Measurements from ENCODE around the gene ATP2A2. TPM values are rescaled to one million over a fixed set of nuclear protein-coding genes. Genes with fewer than 3 reads are reported as not detected.

ATP2A2 gene
- total and polyA plus RNA-seq, 2 of the 8 experiments (the other 6 are each of a cell fraction or from before 2014, with no cell fraction given) = 86.1 to 271 TPM

- 94% methylated on average over 1 of the region's 1 CpG; no CpG with 5 or more reads in 1 of the 2 experiments for WGBS, 2 experiments (ENCODE audit: extremely low coverage in 1 of 2, insufficient coverage in 1 of 2, insufficient read length in 1 of 2, insufficient replicate concordance in 2 of 2, low coverage in 1 of 2, low lambda C conversion rate in 2 of 2, missing lambda C conversion rate in 1 of 2)
- no peak overlapping the region for H3K14ac ChIP-seq (ENCODE audit: insufficient read length)
- no peak overlapping the region for H4K5ac ChIP-seq (ENCODE audit: insufficient read length, low read depth, low read length)
- ChIA-PET POLR2A (ENCODE audit: partially characterized antibody) (interaction anchor here (0.8 to 3.9 kb wide), 5 partner anchors 8 to 154 kb away, joined by 3 to 19 read pairs (median 4); partner anchors contain the start of gene IFT81), CTCF (ENCODE audit: partially characterized antibody) (no interaction called here)
- H3K36me3 ChIP-seq (ENCODE audit: control insufficient read depth in 2 of 4, insufficient read depth in 4 of 4, low read length in 3 of 4) = peaks cover 0 to 9% (median 2%) of the 10 kb centered on the region in 4 experiments; a peak in 1 of 8 replicates
- no peak overlapping the region for H2BK5ac ChIP-seq (ENCODE audit: low read depth, low read length)
- H3K27me3 ChIP-seq (replicated peaks in 1 of 4; ENCODE audit: control insufficient read depth in 3 of 4, extremely low read depth in 1 of 4, insufficient read depth in 3 of 4, low read length in 3 of 4) = peaks cover 0 to 3% (median 1%) of the 10 kb centered on the region in 4 experiments; a peak in 2 of 7 replicates
- H2BK120ac ChIP-seq (replicated peaks; ENCODE audit: low read depth, low read length) = no peak overlapping the region
- no peak overlapping the region for H3K9ac ChIP-seq (replicated peaks in 1 of 4; ENCODE audit: extremely low read depth in 1 of 4, low read depth in 3 of 4, low read length in 3 of 4)
- TF ChIP-seq KDM5A (IDR thresholded peaks at IDR 0.05; ENCODE audit: low read length) = no peak
- no peak for TF ChIP-seq SP2 (IDR thresholded peaks at IDR 0.05; ENCODE audit: low read length)
- no peak overlapping the region for H4K8ac ChIP-seq (ENCODE audit: extremely low read depth, insufficient read depth, low read length)
- no peaks in the 10 kb centered on the region for H3K9me3 ChIP-seq (ENCODE audit: insufficient read depth in 2 of 2, low read depth in 1 of 2, low read length in 1 of 2)
- H3K56ac ChIP-seq (replicated peaks; ENCODE audit: insufficient read length, low read depth, low read length) = no peak overlapping the region
- H3K4ac ChIP-seq (replicated peaks; ENCODE audit: insufficient read length, low read depth, low read length) = no peak overlapping the region
- H4K20me1 ChIP-seq (replicated peaks in 1 of 2; ENCODE audit: control insufficient read depth in 1 of 2, insufficient read depth in 2 of 2, low read length in 2 of 2) = peaks cover 0 to 7% of the 10 kb centered on the region in 2 experiments
- FAIRE-seq (no peak), DNase-seq (ENCODE audit: low read depth in 1 of 2, low spot score in 2 of 2) (no peak)
- H2AFZ ChIP-seq (ENCODE audit: low read length) = no peak overlapping the region
- H3K4me1 ChIP-seq (replicated peaks in 1 of 4; ENCODE audit: control insufficient read depth in 3 of 4, insufficient read depth in 4 of 4, low read length in 3 of 4) = peaks cover 4 to 12% (median 6%) of the 10 kb centered on the region in 4 experiments; a peak in 6 of 7 replicates
- no peak overlapping the region for H2BK15ac ChIP-seq (ENCODE audit: low read length)
- H2BK12ac ChIP-seq (ENCODE audit: low read depth, low read length) = no peak overlapping the region
- H2AK5ac ChIP-seq (ENCODE audit: low read depth, low read length) = no peak overlapping the region
- no peak overlapping the region for H3K4me2 ChIP-seq (ENCODE audit: insufficient read depth in 1 of 2, low read depth in 2 of 2, low read length in 2 of 2)
- no peak overlapping the region for H3K27ac ChIP-seq (ENCODE audit: low read depth, low read length)
- no peak overlapping the region for H4K91ac ChIP-seq (replicated peaks; ENCODE audit: insufficient read length, low read length)
- H3K23me2 ChIP-seq (ENCODE audit: low read depth, low read length) = peaks cover 15% of the 10 kb centered on the region
- H3K79me2 ChIP-seq (ENCODE audit: control insufficient read depth in 1 of 2, insufficient read depth in 2 of 2, low read length in 2 of 2) = peaks cover 13% of the 10 kb centered on the region in 2 experiments
- no peak overlapping the region for H3K4me3 ChIP-seq (ENCODE audit: extremely low read depth in 1 of 4, insufficient read depth in 2 of 4, low read depth in 3 of 4, low read length in 4 of 4)
- H3K23ac ChIP-seq (ENCODE audit: insufficient read length) = no peak overlapping the region
- no peak overlapping the region for H3K18ac ChIP-seq (ENCODE audit: extremely low read depth, low read length)
- H3K79me1 ChIP-seq (ENCODE audit: low read depth, low read length) = no peaks in the 10 kb centered on the region; the same call in 1 of the 2 replicates
- no peak overlapping the region for H2BK20ac ChIP-seq (ENCODE audit: low read length)
Observed at GRCh38 chr12:110278255-110278536, 2.9 kb upstream of the ATP2A2 start.
